ENCODE results near the gene KRTAP12-4.
A peak's percentile ranks its signal among the peaks of the same experiment; 100 is the strongest.
"Not testable (repeated sequence)": the region's sequence is repeated elsewhere in the genome, so short reads cannot be mapped to it uniquely, and the experiment has no call there.

Gene KRTAP12-4

GRCh38 chr21:44654576-44655175 lies at the start of gene KRTAP12-4:
Gene KRTAP12-4 (minus strand): TSS chr21:44654659. CDS start chr21:44654614, 45 bp downstream.
- DNase-seq (ENCODE audit: low read depth, low spot score), result no peak

- DNase-seq (ENCODE audit: low read depth, low spot score), result no peak
These were observed 49.5 kb upstream of the KRTAP12-4 start for GRCh38 chr21:44703731-44704635.

- no peak for DNase-seq (ENCODE audit: low read depth, low spot score)
These were observed 48.7 kb upstream of the KRTAP12-4 start for GRCh38 chr21:44702973-44703730.

- DNase-seq (ENCODE audit: low read depth, low spot score), result no peak
These were observed 47.9 kb upstream of the KRTAP12-4 start for GRCh38 chr21:44702111-44702972.

GRCh38 chr21:44701541-44701940 lies 47.1 kb upstream of the KRTAP12-4 start:
- no peak for DNase-seq (ENCODE audit: low read depth, low spot score)

GRCh38 chr21:44701023-44701400 lies 46.6 kb upstream of the KRTAP12-4 start:
- DNase-seq (ENCODE audit: low read depth, low spot score), result no peak

GRCh38 chr21:44700101-44701022 lies 45.9 kb upstream of the KRTAP12-4 start:
- DNase-seq (ENCODE audit: low read depth, low spot score), result no peak

GRCh38 chr21:44699502-44700001 lies 45.1 kb upstream of the KRTAP12-4 start:
- DNase-seq (ENCODE audit: low read depth, low spot score), result no peak

GRCh38 chr21:44697811-44698734 lies 43.6 kb upstream of the KRTAP12-4 start:
- peak; percentile 10 for DNase-seq (ENCODE audit: low read depth, low spot score)

GRCh38 chr21:44697172-44697810 lies 42.8 kb upstream of the KRTAP12-4 start, which contains the start of gene KRTAP10-12:
Gene KRTAP10-12 (plus strand): TSS chr21:44697172. CDS start chr21:44697202, 30 bp downstream.
- DNase-seq (ENCODE audit: low read depth, low spot score), result not testable (repeated sequence)

GRCh38 chr21:44696572-44696971 lies 42.1 kb upstream of the KRTAP12-4 start:
- no peak for DNase-seq (ENCODE audit: low read depth, low spot score)

GRCh38 chr21:44695641-44696040 lies 41.2 kb upstream of the KRTAP12-4 start:
- DNase-seq (ENCODE audit: low read depth, low spot score), result no peak

- no peak for DNase-seq (ENCODE audit: low read depth, low spot score)
These were observed 40.7 kb upstream of the KRTAP12-4 start for GRCh38 chr21:44695184-44695583.

- no peak for DNase-seq (ENCODE audit: low read depth, low spot score)
These were observed 40.3 kb upstream of the KRTAP12-4 start for GRCh38 chr21:44694776-44695175.

GRCh38 chr21:44692798-44693512 lies 38.5 kb upstream of the KRTAP12-4 start:
- no peak for DNase-seq (ENCODE audit: low read depth, low spot score)

- DNase-seq (ENCODE audit: low read depth, low spot score), result no peak
These were observed 37.2 kb upstream of the KRTAP12-4 start for GRCh38 chr21:44691686-44692085.

GRCh38 chr21:44689740-44690139 lies 35.3 kb upstream of the KRTAP12-4 start:
- DNase-seq (ENCODE audit: low read depth, low spot score), result not testable (repeated sequence)

- no peak for DNase-seq (ENCODE audit: low read depth, low spot score)
These were observed 33.2 kb upstream of the KRTAP12-4 start for GRCh38 chr21:44687671-44688070.
